GM20431 (cell line): ENCODE measurements around the gene USP2.

Source experiments
- in situ Hi-C: fragments of 300-500 bp; cut with MseI, MboI; formaldehyde crosslinking; loops from one replicate; pipeline ENCODE4 v1.15.0; 2020; ENCODE audit warnings: low sequenced_read_pairs; ENCODE audit not compliant: unreplicated experiment

The USP2 gene

DNA sequence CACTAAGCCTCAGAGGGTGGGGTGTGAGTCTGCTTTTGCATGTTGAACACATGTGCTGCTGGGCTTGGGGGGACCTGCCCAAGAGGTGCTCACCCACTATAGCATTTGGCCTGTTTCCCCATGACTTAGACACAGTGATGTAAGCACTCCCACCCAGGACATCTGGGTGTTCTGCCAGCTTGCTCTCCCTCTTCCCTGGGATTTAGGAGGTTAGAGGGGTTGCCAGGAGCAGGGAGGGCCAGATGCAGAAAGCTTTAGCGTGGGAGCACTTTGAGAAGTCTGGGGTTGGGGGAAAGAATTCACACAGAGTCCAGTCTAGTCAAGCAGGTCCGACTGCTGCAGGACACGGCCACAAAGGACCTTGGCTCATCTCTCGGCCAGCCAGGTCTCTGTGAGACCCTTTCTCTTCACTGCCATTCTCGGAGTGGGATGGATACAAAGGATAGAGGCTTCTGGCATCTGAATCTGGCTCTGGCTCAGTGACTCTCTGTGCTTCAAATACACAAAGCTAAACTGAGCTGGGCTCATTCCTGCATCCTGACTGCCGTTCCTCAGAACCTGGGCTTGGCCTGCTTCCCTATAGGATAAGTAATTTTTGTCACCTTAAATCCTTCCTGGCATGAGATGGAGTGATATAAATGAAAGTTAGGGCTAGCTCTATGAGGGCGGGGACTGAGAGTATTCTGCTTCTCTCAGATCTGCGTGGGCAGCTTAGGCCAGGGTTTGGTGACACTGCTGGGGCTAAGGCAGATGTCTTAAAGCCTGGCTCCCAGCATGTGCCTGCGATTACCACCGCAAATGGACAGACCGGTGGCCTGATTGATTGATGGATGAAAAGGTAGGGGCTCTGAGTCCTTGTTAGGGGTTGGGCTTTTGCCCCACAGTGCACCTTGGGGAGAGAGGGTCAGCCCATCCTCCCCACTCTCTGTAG is 14.5 kb downstream of the USP2 start:
- in situ Hi-C loops = loop anchor here (25.0 kb wide), 1 partner anchor 720 kb away; no protein-coding TSS in a partner anchor

DNA sequence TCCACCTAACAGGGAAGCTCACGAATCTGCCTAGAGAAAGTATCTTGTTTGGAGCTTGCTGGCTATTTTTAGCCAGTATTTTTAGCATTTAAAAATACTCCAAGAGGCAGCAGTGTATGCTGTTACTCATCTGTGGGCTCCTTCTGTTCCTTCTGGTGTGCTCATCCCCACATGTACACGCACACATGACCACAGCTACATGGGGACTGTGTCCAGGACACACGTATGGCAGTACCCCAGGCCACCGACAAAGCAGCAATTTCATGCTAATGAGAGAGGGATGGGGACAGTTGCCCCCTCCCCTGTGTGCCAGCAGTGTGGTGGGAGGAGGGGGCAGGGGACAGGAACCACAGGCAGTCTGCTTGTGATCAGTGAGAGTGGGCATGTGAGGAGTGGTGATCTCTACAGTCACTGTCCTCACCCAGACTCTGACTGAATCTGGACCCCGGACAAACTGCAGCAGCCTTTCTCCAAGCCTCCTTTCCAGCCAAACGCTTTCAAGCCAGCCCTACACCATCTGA is 16.4 kb downstream of the USP2 start:
- in situ Hi-C loops = loop anchor here (25.0 kb wide), 1 partner anchor 722 kb away; no protein-coding TSS in a partner anchor

- in situ Hi-C loops = loop anchor here (25.0 kb wide), 1 partner anchor 723 kb away; no protein-coding TSS in a partner anchor
Measured at GRCh38 chr11:119363851-119364590, 17.5 kb downstream of the USP2 start.

GRCh38 chr11:119363081-119363850 is 18.2 kb downstream of the USP2 start:
- in situ Hi-C loops = loop anchor here (25.0 kb wide), 1 partner anchor 724 kb away; no protein-coding TSS in a partner anchor

- in situ Hi-C loops = loop anchor here (25.0 kb wide), 1 partner anchor 725 kb away; no protein-coding TSS in a partner anchor
Measured at GRCh38 chr11:119362741-119363080, 18.8 kb downstream of the USP2 start.

DNA sequence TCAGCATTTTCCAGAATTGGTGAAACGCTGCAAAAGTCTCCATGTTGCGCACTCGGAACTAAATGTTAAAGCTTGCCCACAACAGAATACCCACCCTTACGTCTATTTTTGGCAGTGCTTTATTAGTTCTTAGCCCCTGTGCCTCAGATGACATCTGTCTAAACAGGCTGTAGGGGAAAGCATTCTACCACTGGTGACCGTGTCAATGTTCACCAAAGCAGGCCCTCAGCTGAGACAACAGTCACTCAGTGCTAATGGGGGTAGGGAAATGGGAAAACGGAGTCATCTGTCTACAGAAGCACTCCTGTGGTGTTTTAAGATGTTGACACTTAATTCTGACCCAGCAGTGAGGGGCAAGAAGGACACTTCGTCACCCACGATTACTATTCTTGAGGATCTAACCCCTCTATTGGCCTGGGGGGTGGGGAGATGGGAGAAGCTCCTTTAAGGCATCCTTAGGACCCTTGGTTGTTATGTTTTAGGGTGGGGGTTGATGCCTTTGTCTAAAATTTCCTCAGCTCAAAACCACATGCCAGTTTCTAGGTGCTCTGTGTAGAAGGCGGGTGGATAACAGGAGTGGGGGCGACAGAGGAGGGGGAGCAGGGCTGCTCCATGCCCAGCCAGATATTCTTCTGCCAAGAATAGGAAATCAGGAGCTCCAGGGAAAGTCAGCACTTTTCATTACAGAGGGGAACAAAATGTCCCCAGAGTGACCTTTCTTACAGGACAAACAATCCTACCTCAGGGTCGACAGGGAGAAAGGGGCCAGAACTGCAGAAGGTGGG is 19.4 kb downstream of the USP2 start:
- in situ Hi-C loops = loop anchor here (25.0 kb wide), 1 partner anchor 725 kb away; no protein-coding TSS in a partner anchor

DNA sequence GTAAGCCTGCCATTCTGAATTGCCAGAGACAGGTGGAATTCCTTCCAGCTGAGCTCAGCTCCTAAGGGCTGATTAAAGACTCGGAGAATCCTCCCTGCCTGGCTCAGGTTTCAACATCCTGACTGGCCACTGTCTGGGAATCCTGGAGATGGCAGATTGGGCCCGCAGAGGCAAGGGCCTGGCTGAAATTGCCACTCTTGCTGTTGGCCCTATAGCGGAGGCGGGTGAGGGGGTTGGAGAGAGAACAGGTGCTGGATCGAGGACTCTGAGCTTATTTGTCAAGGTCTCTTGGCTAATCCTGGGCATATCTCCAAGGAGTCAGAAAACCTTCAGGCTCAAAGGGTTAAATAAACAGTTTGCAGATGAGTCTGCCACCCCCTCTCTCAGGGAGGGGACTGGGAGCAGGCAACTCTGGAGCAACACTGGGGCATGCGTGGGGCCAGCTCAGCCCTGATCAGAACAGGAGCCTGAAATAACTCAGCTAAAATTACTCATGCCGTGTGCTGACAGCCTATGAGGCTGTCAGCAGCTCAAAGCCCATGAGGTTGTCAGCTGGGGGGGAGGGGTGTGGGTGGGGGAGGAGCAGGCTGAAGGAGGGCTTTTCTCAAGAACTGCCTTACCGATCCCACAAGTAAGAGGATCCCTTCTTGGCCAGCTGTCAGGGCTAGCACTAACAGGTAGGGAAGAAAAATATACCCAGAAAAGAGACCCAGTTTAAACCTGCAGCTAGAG is 20.3 kb downstream of the USP2 start:
- in situ Hi-C loops = loop anchor here (25.0 kb wide), 1 partner anchor 726 kb away; no protein-coding TSS in a partner anchor

- in situ Hi-C loops = loop anchor here (10.0 to 25.0 kb wide), 2 partner anchors 115 to 728 kb away; no protein-coding TSS in a partner anchor
Measured at GRCh38 chr11:119359365-119360214, 21.9 kb downstream of the USP2 start.

DNA sequence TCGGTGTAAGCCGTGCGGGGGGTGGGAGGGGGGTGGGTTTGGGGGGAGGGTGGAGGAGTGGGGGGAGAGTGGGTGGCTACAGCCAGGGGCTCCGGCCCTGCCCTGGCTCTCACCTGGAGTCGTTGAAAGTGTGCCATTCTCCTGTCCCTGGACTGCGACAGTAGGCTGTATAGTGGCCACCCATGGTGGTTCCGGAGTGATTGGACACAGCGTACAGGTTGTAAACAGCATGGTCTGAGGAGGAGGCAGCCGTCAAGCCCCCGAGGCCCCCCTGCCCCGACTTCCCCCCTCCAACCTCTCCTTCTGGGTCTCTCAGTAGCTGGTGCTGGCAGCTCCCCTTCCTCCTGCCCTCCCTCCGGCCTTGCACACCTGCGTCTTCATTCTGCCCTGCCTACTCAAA is 24.4 kb downstream of the USP2 start:
- in situ Hi-C loops = loop anchor here (10.0 to 25.0 kb wide), 2 partner anchors 118 to 730 kb away; no protein-coding TSS in a partner anchor

GRCh38 chr11:119356349-119357031 is 25.0 kb downstream of the USP2 start:
- in situ Hi-C loops = loop anchor here (10.0 to 25.0 kb wide), 2 partner anchors 118 to 731 kb away; no protein-coding TSS in a partner anchor

- in situ Hi-C loops = loop anchor here (10.0 to 25.0 kb wide), 2 partner anchors 120 to 732 kb away; no protein-coding TSS in a partner anchor
Measured at GRCh38 chr11:119355091-119355843, 26.2 kb downstream of the USP2 start.

- in situ Hi-C loops = loop anchor here (10.0 to 25.0 kb wide), 2 partner anchors 122 to 734 kb away; no protein-coding TSS in a partner anchor
Measured at GRCh38 chr11:119352857-119353260, 28.6 kb downstream of the USP2 start.

GRCh38 chr11:119351232-119351631 is 30.3 kb downstream of the USP2 start:
- in situ Hi-C loops = loop anchor here (10.0 to 25.0 kb wide), 2 partner anchors 124 to 736 kb away; no protein-coding TSS in a partner anchor

- in situ Hi-C loops = loop anchor here (10.0 to 25.0 kb wide), 2 partner anchors 124 to 737 kb away; no protein-coding TSS in a partner anchor
Measured at GRCh38 chr11:119350302-119350701, 31.2 kb downstream of the USP2 start.

- in situ Hi-C loops = no loop called here
Measured at GRCh38 chr11:119347940-119348605, 33.4 kb downstream of the USP2 start.
